AG09309 (cell line): Measurements from ENCODE around the gene SAP30BP.

Source experiments
- DNase-seq: peaks from one replicate; pipeline ENCODE4 v3.0.0-alpha.2; 2010; ENCODE audit warnings: low read depth
- H3K4me3 ChIP-seq: 2 replicates; pipeline ENCODE4 v1.5.1; 2011; ENCODE audit warnings: mild to moderate bottlenecking, low read depth, low read length, moderate library complexity; ENCODE audit not compliant: control insufficient read depth
- TF ChIP-seq, protein P1 (sequence below): IDR thresholded peaks from 2 replicates; pipeline ENCODE4 v1.5.1; 2011; ENCODE audit warnings: mild to moderate bottlenecking, low read depth, low read length, inconsistent platforms; ENCODE audit not compliant: insufficient read depth, control insufficient read depth; ENCODE audit errors: missing control alignments

Gene SAP30BP

DNA sequence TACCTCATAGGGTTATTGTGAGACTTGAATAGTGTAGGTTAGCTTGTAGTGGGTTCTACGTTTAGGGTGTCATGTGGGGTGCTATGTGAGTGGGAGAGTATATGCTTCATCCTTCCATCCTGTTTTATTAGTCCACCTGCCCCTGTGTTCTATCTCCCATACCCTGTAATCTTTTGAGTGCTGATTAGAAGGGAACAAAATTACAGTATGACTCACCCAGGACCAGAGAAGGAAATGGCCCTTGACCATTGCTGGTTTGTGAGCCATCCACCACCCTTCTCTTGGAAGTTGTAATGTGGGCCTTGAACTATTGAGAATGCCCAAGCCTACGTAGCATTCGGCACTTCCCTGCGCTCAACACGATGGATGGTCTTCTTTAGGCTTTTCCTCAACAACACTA lies 17.1 kb downstream of the SAP30BP start:
- DNase-seq = no peak
- TF ChIP-seq, protein P1, sequence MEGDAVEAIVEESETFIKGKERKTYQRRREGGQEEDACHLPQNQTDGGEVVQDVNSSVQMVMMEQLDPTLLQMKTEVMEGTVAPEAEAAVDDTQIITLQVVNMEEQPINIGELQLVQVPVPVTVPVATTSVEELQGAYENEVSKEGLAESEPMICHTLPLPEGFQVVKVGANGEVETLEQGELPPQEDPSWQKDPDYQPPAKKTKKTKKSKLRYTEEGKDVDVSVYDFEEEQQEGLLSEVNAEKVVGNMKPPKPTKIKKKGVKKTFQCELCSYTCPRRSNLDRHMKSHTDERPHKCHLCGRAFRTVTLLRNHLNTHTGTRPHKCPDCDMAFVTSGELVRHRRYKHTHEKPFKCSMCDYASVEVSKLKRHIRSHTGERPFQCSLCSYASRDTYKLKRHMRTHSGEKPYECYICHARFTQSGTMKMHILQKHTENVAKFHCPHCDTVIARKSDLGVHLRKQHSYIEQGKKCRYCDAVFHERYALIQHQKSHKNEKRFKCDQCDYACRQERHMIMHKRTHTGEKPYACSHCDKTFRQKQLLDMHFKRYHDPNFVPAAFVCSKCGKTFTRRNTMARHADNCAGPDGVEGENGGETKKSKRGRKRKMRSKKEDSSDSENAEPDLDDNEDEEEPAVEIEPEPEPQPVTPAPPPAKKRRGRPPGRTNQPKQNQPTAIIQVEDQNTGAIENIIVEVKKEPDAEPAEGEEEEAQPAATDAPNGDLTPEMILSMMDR = no peak
- no peak overlapping the region for H3K4me3 ChIP-seq

DNA sequence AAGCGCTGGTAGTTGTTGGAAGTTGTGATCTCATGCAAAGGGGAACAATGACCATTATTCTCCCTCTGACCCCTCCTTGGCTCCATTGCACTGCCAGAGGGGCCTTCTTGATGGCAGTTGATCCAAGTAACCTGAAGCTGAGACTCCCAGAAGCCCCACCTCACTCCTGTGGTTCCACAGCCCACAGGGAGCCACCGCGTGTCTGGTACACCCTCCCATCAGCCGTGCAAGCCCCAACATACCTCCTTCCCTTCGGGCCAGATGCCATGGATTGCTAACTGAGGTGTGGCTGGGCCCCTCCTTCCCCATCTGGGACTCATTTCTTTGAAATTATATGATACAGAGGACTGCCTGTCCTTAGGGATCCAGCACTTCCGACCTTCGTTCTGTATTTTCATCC lies 17.8 kb downstream of the SAP30BP start:
- TF ChIP-seq, protein P1 = no peak
- DNase-seq = no peak
- H3K4me3 ChIP-seq = no peak overlapping the region

DNA sequence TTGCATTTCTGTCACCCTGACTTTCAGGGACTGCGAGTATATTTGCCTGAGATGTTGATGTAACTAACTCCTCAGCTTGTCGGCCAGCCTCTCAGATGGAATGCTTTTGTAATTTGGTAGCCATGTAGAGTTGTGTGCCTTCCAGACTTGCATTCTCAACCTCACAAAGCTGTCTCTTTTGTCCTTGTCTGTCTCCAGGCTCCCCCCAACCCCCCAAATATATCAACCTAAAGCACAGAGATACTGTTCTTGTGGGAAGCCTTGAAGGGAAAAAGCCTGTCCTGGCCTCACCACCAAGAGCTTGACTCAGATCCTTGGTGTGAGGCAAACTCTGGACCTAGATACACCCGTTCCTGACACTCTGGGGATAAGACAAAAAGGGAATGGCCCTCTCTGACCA lies 18.4 kb downstream of the SAP30BP start:
- TF ChIP-seq, protein P1 = no peak
- no peak for DNase-seq
- H3K4me3 ChIP-seq = no peak overlapping the region

DNA sequence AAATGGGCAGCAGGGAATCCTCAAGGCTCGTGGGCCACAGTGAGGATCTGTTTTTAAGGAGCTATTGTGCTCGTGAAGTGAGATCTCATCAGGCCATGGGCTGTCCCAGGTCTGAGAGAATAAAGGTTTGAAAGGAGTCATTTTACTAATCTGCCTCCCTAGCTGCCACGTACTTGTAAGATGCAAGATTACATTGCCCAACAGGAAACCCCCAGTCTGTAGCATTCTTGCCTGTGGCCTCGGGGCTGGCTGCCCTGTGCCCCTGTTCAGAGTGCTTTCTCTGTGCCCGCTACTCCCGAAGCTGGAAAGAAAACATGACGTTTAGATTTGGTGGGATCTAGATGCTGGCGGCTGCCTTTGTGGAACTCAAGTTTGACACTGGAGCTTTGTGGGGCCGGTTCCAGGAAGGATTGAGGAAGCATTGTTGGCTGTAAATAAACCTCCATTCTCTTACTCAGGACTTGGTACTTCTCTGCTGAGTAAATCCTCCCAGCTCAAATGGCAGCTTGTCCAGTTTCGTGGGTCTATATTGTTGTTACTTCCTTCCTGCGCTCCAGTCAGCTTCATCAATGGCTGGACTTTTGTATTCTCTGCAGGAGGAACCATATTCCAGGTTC lies 21.2 kb downstream of the SAP30BP start:
- TF ChIP-seq, protein P1 = no peak
- no peak overlapping the region for H3K4me3 ChIP-seq
- no peak for DNase-seq

DNA sequence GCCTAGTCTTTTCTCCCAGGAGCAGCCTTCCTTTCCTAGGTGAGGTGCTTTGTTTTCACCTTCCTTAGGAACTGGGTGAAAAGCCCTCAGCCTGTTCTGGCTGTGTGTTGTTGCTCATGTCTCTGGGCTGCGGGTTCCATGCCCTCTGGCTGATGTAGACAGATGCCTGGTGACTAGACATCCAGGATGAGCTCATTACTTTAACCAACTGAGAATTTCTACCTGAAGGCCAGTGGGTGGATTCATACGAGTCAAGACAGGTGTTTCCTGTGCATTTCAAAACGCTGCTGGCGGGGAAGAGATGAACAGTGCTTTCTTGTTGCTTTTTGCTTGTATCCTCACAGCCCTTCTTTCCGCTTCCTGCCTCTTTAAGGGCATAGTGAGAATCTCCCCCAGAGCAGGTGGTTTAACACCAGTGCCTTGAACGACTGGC lies 22.3 kb downstream of the SAP30BP start:
- no peak overlapping the region for H3K4me3 ChIP-seq
- TF ChIP-seq, protein P1 = no peak
- no peak for DNase-seq

DNA sequence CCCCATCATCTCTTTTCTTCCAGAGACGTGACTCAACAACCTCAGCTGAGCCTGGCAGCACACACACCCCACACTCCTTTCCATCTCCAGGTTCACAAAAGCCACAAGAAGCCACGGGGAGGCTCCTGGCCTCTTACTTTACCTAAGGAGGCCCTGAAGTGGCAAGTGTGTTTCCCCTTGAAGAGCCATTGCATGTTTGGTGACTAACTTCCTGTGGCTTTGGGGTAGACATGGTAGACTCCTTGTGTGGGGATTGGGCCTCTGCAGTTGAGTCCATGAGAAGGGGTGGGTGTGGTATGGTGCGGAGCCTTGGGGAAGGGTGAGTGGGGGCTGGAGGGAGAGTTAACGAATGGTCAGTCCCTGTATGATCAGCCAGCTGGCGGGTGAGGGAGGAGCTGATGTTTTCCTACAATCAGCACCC lies 24.2 kb downstream of the SAP30BP start:
- no peak overlapping the region for H3K4me3 ChIP-seq
- DNase-seq = no peak
- TF ChIP-seq, protein P1 = no peak
